GM12801 (cell line): Measurements from ENCODE around the gene RGS3.

Experiments used
- CTCF ChIP-seq: IDR thresholded peaks from one replicate; pipeline ENCODE4 v1.5.1; 2011; ENCODE audit warnings: control low read depth; ENCODE audit not compliant: insufficient read length; ENCODE audit errors: extremely low read depth

RGS3 gene

GRCh38 chr9:113540466-113540865, 76.9 kb downstream of the RGS3 start:
- TF ChIP-seq CTCF = no peak

- no peak for TF ChIP-seq CTCF
Observed at GRCh38 chr9:113541019-113541900, 77.7 kb downstream of the RGS3 start.

- no peak for TF ChIP-seq CTCF
Observed at GRCh38 chr9:113542006-113542405, 78.5 kb downstream of the RGS3 start.

- no peak for TF ChIP-seq CTCF
Observed at GRCh38 chr9:113542741-113543140, 79.2 kb downstream of the RGS3 start.

GRCh38 chr9:113543296-113543981, 79.9 kb downstream of the RGS3 start:
- TF ChIP-seq CTCF = no peak

GRCh38 chr9:113543982-113544303, 80.4 kb downstream of the RGS3 start:
- TF ChIP-seq CTCF = no peak

GRCh38 chr9:113545068-113545467, 81.5 kb downstream of the RGS3 start:
- TF ChIP-seq CTCF = no peak
